ENCODE data around the gene HEG1.

The HEG1 gene

GRCh38 chr3:125014570-125015179 is 41.1 kb downstream of the HEG1 start:
- no peak for DNase-seq (ENCODE audit: low read depth in 2 of 2)

GRCh38 chr3:125013095-125013494 is 42.7 kb downstream of the HEG1 start:
- DNase-seq (ENCODE audit: low read depth in 2 of 2), result no peak

- no peak for DNase-seq (ENCODE audit: low read depth in 2 of 2)
Measured at GRCh38 chr3:125011941-125012340, 43.9 kb downstream of the HEG1 start.

GRCh38 chr3:125010393-125010792 is 45.4 kb downstream of the HEG1 start:
- DNase-seq (ENCODE audit: low read depth in 2 of 2), result no peak

GRCh38 chr3:125008766-125009165 is 47.0 kb downstream of the HEG1 start:
- no peak for DNase-seq (ENCODE audit: low read depth in 2 of 2)

- DNase-seq (ENCODE audit: low read depth in 2 of 2), result no peak
Measured at GRCh38 chr3:125006291-125006731, 49.5 kb downstream of the HEG1 start.

GRCh38 chr3:125005676-125006075 is 50.1 kb downstream of the HEG1 start:
- no peak for DNase-seq (ENCODE audit: low read depth in 2 of 2)

- DNase-seq (ENCODE audit: low read depth in 2 of 2), result no peak
Measured at GRCh38 chr3:125005222-125005621, 50.6 kb downstream of the HEG1 start.

GRCh38 chr3:125003859-125004595 is 51.8 kb downstream of the HEG1 start:
- no peak for DNase-seq (ENCODE audit: low read depth in 2 of 2)

- DNase-seq (ENCODE audit: low read depth in 2 of 2), result no peak
Measured at GRCh38 chr3:125003369-125003853, 52.4 kb downstream of the HEG1 start.

- no peak for DNase-seq (ENCODE audit: low read depth in 2 of 2)
Measured at GRCh38 chr3:125002414-125003368, 53.1 kb downstream of the HEG1 start.

- DNase-seq (ENCODE audit: low read depth in 2 of 2), result no peak
Measured at GRCh38 chr3:125001557-125002413, 54.0 kb downstream of the HEG1 start.

GRCh38 chr3:125000661-125001060 is 55.1 kb downstream of the HEG1 start:
- no peak for DNase-seq (ENCODE audit: low read depth in 2 of 2)

- DNase-seq (ENCODE audit: low read depth in 2 of 2), result no peak
Measured at GRCh38 chr3:124999897-125000435, 55.8 kb downstream of the HEG1 start.

- no peak for DNase-seq (ENCODE audit: low read depth in 2 of 2)
Measured at GRCh38 chr3:124999317-124999716, 56.5 kb downstream of the HEG1 start.

GRCh38 chr3:124998247-124998630 is 57.6 kb downstream of the HEG1 start:
- no peak for DNase-seq (ENCODE audit: low read depth in 2 of 2)

- DNase-seq (ENCODE audit: low read depth in 2 of 2), result no peak
Measured at GRCh38 chr3:124997303-124998246, 58.2 kb downstream of the HEG1 start.

GRCh38 chr3:124995460-124995994 is 60.3 kb downstream of the HEG1 start:
- DNase-seq (ENCODE audit: low read depth in 2 of 2), result peak; percentile 12 to 24

GRCh38 chr3:124993466-124993865 is 62.3 kb downstream of the HEG1 start:
- DNase-seq (ENCODE audit: low read depth in 2 of 2), result no peak

GRCh38 chr3:124992041-124992440 is 63.8 kb downstream of the HEG1 start:
- DNase-seq (ENCODE audit: low read depth in 2 of 2), result no peak

All from stimulated activated CD4-positive, alpha-beta T cell treated with anti-CD3 and anti-CD28 coated beads, Interleukin-12 subunit alpha, Interleukin-12 subunit beta, amount 100 ng/mL, for 24 hours (primary cell).